GM12878 (cell line): ENCODE data around the gene CTNNBL1.
A peak's percentile ranks its signal among the peaks of the same experiment; 100 is the strongest.

ENCODE experiments used
- ATF7 ChIP-seq: fragments of 450-650 bp; IDR thresholded peaks from 2 replicates; pipeline ENCODE4 v1.6.1; 2016; ENCODE audit warnings: low read depth, mild to moderate bottlenecking
- CTCF ChIP-seq, 3 experiments: IDR thresholded peaks in 2 of 3; conservative IDR thresholded peaks in 1 of 3; 2 replicates each; pipeline ENCODE4 v1.5.1; 2011; ENCODE audit warnings: low read depth in 3 of 3, low read length in 3 of 3, mild to moderate bottlenecking in 3 of 3, control low read depth in 2 of 3, moderate library complexity in 2 of 3, inconsistent platforms in 1 of 3, mixed read lengths in 1 of 3; ENCODE audit not compliant: control insufficient read depth in 2 of 3, insufficient read depth in 1 of 3; ENCODE audit errors: extremely low read depth in 1 of 3
- ETV6 ChIP-seq, 2 experiments: fragments of 450-650 bp in 1 of 2; IDR thresholded peaks in 1 of 2; conservative IDR thresholded peaks in 1 of 2; 2 replicates each; pipeline ENCODE4 v1.6.1; 2014; ENCODE audit warnings: antibody characterized with exemption in 1 of 2, borderline replicate concordance in 1 of 2, low read depth in 1 of 2, mild to moderate bottlenecking in 1 of 2, moderate library complexity in 1 of 2
- HDAC2 ChIP-seq: fragments of 200-600 bp; sonication (generic); IDR thresholded peaks from 2 replicates; pipeline ENCODE4 v1.6.1; 2017
- SMC3 ChIP-seq: IDR thresholded peaks from 2 replicates; pipeline ENCODE4 v1.6.1; 2011; ENCODE audit warnings: low read length, improper control_type of control experiment, borderline replicate concordance
- SPI1 ChIP-seq: IDR thresholded peaks from 2 replicates; pipeline ENCODE4 v1.6.1; 2011; ENCODE audit warnings: low read depth, mild to moderate bottlenecking, low read length, moderate library complexity, borderline replicate concordance; ENCODE audit not compliant: insufficient read depth

- peak; percentile 25; the same call in 1 of the 2 replicates for TF ChIP-seq SPI1
- TF ChIP-seq CTCF (IDR thresholded peaks at IDR 0.05 in 2 of 3, conservative IDR thresholded peaks at IDR 0.05 in 1 of 3; ENCODE audit: control insufficient read depth in 2 of 3, extremely low read depth in 1 of 3, insufficient read depth in 1 of 3, low read depth in 3 of 3, low read length in 3 of 3), result peak; percentile 69 to 75 (median 72)
- TF ChIP-seq ATF7, result no peak
- no peak for TF ChIP-seq HDAC2
- TF ChIP-seq SMC3, result peak; percentile 77
- TF ChIP-seq ETV6 (conservative IDR thresholded peaks at IDR 0.05 in 1 of 2, IDR thresholded peaks at IDR 0.05 in 1 of 2; ENCODE audit: borderline replicate concordance in 1 of 2, low read depth in 1 of 2), result no peak
Observed at GRCh38 chr20:37901654-37902503, 208.0 kb downstream of the CTNNBL1 start.
